GM18951 (cell line): Measurements from ENCODE around the gene SDF4.

ENCODE experiments used
- POLR2A ChIP-seq: IDR thresholded peaks from 4 replicates; pipeline ENCODE4 v1.6.1; 2011; ENCODE audit warnings: mild to moderate bottlenecking; ENCODE audit not compliant: insufficient read length, insufficient read depth; ENCODE audit errors: extremely low read depth
- in situ Hi-C: fragments of 300-500 bp; cut with MboI; formaldehyde crosslinking; loops from one replicate; pipeline ENCODE4 v1.12.0; 2022; ENCODE audit warnings: low sequenced_read_pairs, mixed read lengths, inconsistent platforms; ENCODE audit not compliant: unreplicated experiment

The SDF4 gene

GRCh38 chr1:1169429-1170214 is 62.2 kb downstream of the SDF4 start:
- in situ Hi-C loops = no loop called here
- TF ChIP-seq POLR2A = no peak

- in situ Hi-C loops = no loop called here
These were observed 63.1 kb downstream of the SDF4 start for GRCh38 chr1:1168451-1169411.

GRCh38 chr1:1167841-1168450 is 63.9 kb downstream of the SDF4 start:
- in situ Hi-C loops = no loop called here
- TF ChIP-seq POLR2A = no peak

More at GRCh38 chr1:1168451-1169411, 63.1 kb downstream of the SDF4 start:
- no peak for TF ChIP-seq POLR2A

- no peak for TF ChIP-seq POLR2A
- in situ Hi-C loops = no loop called here
These were observed 64.4 kb downstream of the SDF4 start for GRCh38 chr1:1167398-1167821.
